ENCODE measurements around the gene FLT3LG. TPM values are rescaled to one million over a fixed set of nuclear protein-coding genes. Genes with fewer than 3 reads are reported as not detected.

Gene FLT3LG
- total and polyA plus RNA-seq, 9 of the 15 experiments (the other 6 are each of a cell fraction or from before 2014, with no cell fraction given), result 0.31 to 6.4 (median 1.1) TPM

DNA sequence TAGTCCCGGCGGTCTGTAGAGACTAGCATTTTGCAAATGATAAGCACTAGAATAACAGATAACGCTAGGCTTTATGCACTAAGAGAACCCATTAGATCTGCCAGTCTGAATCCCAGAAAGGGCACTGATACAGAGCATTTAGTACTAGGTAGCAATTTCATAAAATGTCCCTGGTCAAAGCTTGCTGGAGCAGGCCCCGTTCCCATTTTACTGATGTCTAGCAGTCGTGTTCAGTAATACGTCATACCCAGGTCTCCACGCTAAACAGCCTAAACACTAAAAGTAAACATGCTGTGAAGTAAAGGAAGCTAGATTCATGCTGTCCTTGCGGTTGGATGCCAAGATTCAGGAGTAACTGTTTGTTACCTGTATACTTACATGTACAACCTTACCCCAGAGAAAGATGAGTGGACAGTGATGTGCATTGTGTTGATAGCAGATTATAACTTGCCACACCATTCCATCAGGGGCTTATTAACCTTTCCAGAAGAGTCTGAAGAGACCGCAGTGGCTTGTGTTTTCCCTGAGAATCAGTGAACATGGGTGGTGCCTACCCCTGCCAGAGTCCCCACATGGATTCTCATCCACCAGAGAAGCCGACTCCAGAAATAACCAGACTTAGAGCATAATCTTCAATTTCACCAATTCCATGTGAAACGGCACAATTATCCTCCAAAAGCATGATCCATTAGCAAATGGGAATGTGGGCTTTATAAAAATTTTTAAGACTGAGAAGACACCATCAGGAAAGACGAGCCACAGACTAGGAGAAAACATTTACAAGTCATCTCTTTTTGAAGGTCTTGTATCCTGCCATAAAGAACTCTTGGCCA is 18.8 kb downstream of the FLT3LG start (continued):
- TF ChIP-seq ETV6 (IDR thresholded peaks at IDR 0.05; ENCODE audit: borderline replicate concordance in 1 of 2, low read depth in 2 of 2, low read length in 1 of 2), result 0 out of 4 replicates have a peak, but pooled peaks of 1 of the 2 experiments have one; percentile 26
- TF ChIP-seq ETV6 (CRISPR knock-in tag; IDR thresholded peaks at IDR 0.05; ENCODE audit: borderline replicate concordance), result no peak
- no peak for TF ChIP-seq HEY1 (CRISPR knock-in tag; IDR thresholded peaks at IDR 0.05; ENCODE audit: borderline replicate concordance)
- TF ChIP-seq FUS (optimal IDR thresholded peaks at IDR 0.05; ENCODE audit: low read depth, low read length), result no peak
- no peak for TF ChIP-seq U2AF1 (optimal IDR thresholded peaks at IDR 0.05; ENCODE audit: low read depth, low read length)
- no peak for TF ChIP-seq MTF1 (CRISPR knock-in tag; IDR thresholded peaks at IDR 0.05; ENCODE audit: borderline replicate concordance)
- TF ChIP-seq ARNT (IDR thresholded peaks at IDR 0.05), result no peak
- peak; percentile 89; the same call in 1 of the 2 replicates for TF ChIP-seq MYNN (IDR thresholded peaks at IDR 0.05)
- TF ChIP-seq MYNN (CRISPR knock-in tag; IDR thresholded peaks at IDR 0.05), result no peak
- TF ChIP-seq POLR3A (IDR thresholded peaks at IDR 0.05; ENCODE audit: borderline replicate concordance, extremely low read depth, insufficient read depth, insufficient read length), result no peak
- TF ChIP-seq, protein P1, sequence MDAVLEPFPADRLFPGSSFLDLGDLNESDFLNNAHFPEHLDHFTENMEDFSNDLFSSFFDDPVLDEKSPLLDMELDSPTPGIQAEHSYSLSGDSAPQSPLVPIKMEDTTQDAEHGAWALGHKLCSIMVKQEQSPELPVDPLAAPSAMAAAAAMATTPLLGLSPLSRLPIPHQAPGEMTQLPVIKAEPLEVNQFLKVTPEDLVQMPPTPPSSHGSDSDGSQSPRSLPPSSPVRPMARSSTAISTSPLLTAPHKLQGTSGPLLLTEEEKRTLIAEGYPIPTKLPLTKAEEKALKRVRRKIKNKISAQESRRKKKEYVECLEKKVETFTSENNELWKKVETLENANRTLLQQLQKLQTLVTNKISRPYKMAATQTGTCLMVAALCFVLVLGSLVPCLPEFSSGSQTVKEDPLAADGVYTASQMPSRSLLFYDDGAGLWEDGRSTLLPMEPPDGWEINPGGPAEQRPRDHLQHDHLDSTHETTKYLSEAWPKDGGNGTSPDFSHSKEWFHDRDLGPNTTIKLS (IDR thresholded peaks at IDR 0.05; ENCODE audit: borderline replicate concordance, low read depth), result no peak
- TF ChIP-seq, protein P2, sequence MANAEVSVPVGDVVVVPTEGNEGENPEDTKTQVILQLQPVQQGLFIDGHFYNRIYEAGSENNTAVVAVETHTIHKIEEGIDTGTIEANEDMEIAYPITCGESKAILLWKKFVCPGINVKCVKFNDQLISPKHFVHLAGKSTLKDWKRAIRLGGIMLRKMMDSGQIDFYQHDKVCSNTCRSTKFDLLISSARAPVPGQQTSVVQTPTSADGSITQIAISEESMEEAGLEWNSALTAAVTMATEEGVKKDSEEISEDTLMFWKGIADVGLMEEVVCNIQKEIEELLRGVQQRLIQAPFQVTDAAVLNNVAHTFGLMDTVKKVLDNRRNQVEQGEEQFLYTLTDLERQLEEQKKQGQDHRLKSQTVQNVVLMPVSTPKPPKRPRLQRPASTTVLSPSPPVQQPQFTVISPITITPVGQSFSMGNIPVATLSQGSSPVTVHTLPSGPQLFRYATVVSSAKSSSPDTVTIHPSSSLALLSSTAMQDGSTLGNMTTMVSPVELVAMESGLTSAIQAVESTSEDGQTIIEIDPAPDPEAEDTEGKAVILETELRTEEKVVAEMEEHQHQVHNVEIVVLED (CRISPR knock-in tag; IDR thresholded peaks at IDR 0.05), result no peak
- no peak; the same call in 1 of the 2 replicates for TF ChIP-seq ZNF586 (CRISPR knock-in tag; conservative IDR thresholded peaks at IDR 0.05)
- no peak for TF ChIP-seq CXXC5 (CRISPR knock-in tag; IDR thresholded peaks at IDR 0.05)
- TF ChIP-seq NFXL1 (CRISPR knock-in tag; IDR thresholded peaks at IDR 0.05), result no peak
- TF ChIP-seq, protein P3, sequence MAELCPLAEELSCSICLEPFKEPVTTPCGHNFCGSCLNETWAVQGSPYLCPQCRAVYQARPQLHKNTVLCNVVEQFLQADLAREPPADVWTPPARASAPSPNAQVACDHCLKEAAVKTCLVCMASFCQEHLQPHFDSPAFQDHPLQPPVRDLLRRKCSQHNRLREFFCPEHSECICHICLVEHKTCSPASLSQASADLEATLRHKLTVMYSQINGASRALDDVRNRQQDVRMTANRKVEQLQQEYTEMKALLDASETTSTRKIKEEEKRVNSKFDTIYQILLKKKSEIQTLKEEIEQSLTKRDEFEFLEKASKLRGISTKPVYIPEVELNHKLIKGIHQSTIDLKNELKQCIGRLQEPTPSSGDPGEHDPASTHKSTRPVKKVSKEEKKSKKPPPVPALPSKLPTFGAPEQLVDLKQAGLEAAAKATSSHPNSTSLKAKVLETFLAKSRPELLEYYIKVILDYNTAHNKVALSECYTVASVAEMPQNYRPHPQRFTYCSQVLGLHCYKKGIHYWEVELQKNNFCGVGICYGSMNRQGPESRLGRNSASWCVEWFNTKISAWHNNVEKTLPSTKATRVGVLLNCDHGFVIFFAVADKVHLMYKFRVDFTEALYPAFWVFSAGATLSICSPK (IDR thresholded peaks at IDR 0.05; ENCODE audit: borderline replicate concordance), result no peak
- TF ChIP-seq ZNF766 (CRISPR knock-in tag; conservative IDR thresholded peaks at IDR 0.05), result 0 out of 2 replicates have a peak, but pooled peaks have one; percentile 16
- no peak for TF ChIP-seq HNRNPL (IDR thresholded peaks at IDR 0.05; ENCODE audit: low read depth, low read length)
- no peak for TF ChIP-seq MIER1 (IDR thresholded peaks at IDR 0.05; ENCODE audit: low read depth)
- no peak; the same call in 1 of the 2 replicates for TF ChIP-seq CBFA2T3 (IDR thresholded peaks at IDR 0.05)
- no peak for TF ChIP-seq HDAC6 (IDR thresholded peaks at IDR 0.05; ENCODE audit: low read depth, low read length)
- TF ChIP-seq ZNF408 (CRISPR knock-in tag; IDR thresholded peaks at IDR 0.05; ENCODE audit: low read depth), result no peak
- no peak for TF ChIP-seq BMI1 (IDR thresholded peaks at IDR 0.05; ENCODE audit: low read length)
- TF ChIP-seq ZNF644 (tag; IDR thresholded peaks at IDR 0.05; ENCODE audit: low read depth), result no peak
- no peak for TF ChIP-seq SMAD2 (IDR thresholded peaks at IDR 0.05; ENCODE audit: low read depth, low read length)
